Panc1 (cell line): ENCODE data around the gene HINT2. TPM values are rescaled to one million over a fixed set of nuclear protein-coding genes. Genes with fewer than 3 reads are reported as not detected.

ENCODE experiments used
- ATAC-seq: fragments of 200-7000 bp; cut with Tn5 transposase; 2 replicates; pipeline ENCODE4 v1.9.1; 2020; ENCODE audit warnings: mild to moderate bottlenecking, moderate library complexity
- BruUV-seq: library from RNA; stranded (reverse); fragments of 400-500 nt; replicated peaks from 2 replicates; lab custom pipeline; 2021; lab: Mats Ljungman, UMichigan
- CTCF ChIA-PET: fragments of 300-600 bp; sonication (Branson Sonifier 250); formaldehyde crosslinking; loops from one replicate; lab custom pipeline; 2022; ENCODE audit warnings: antibody characterized with exemption; lab: Charles Lee
- POLR2A ChIA-PET: fragments of 300-600 bp; sonication (Branson Sonifier 250); formaldehyde crosslinking; loops from one replicate; lab custom pipeline; 2022; ENCODE audit warnings: antibody characterized with exemption; lab: Charles Lee
- DNase-seq: peaks from one replicate; pipeline ENCODE4 v3.0.0-alpha.2; 2010; ENCODE audit warnings: low read depth, low spot score
- H3K27ac ChIP-seq: 2 replicates; pipeline ENCODE4 v1.5.1; 2011; ENCODE audit warnings: mild to moderate bottlenecking, low read length, inconsistent platforms
- H3K27me3 ChIP-seq: fragments of 200-500 bp; sonication (Bioruptor generic); 2 replicates; pipeline ENCODE4 v1.6.0; 2014; ENCODE audit warnings: low read length, inconsistent platforms; ENCODE audit not compliant: control insufficient read depth, insufficient read depth
- H3K36me3 ChIP-seq: fragments of 200-500 bp; sonication (Bioruptor generic); 2 replicates; pipeline ENCODE4 v1.5.1; 2014; ENCODE audit warnings: inconsistent platforms, mild to moderate bottlenecking, low read length, moderate library complexity; ENCODE audit not compliant: control insufficient read depth, insufficient read depth
- H3K4me1 ChIP-seq: 2 replicates; pipeline ENCODE4 v1.5.1; 2011; ENCODE audit warnings: inconsistent platforms, mild to moderate bottlenecking, low read length, moderate library complexity; ENCODE audit not compliant: control insufficient read depth, insufficient read depth
- H3K4me3 ChIP-seq, 2 experiments: 2 replicates each; pipeline ENCODE4 v1.5.1; 2011 to 2012; ENCODE audit warnings: low read depth in 2 of 2, low read length in 2 of 2, mild to moderate bottlenecking in 2 of 2, inconsistent platforms in 1 of 2, moderate library complexity in 1 of 2
- H3K9me3 ChIP-seq: fragments of 200-500 bp; sonication (Bioruptor generic); 2 replicates; pipeline ENCODE4 v1.5.1; 2014; ENCODE audit warnings: low read depth, mild to moderate bottlenecking, inconsistent platforms, low read length, moderate library complexity; ENCODE audit not compliant: control insufficient read depth, insufficient read depth
- POLR2AphosphoS5 ChIP-seq: IDR thresholded peaks from 2 replicates; pipeline ENCODE4 v1.6.1; 2012; ENCODE audit warnings: mild to moderate bottlenecking, low read depth, low read length, moderate library complexity
- SIN3A ChIP-seq: IDR thresholded peaks from 2 replicates; pipeline ENCODE4 v1.6.1; 2012; ENCODE audit warnings: low read depth, mild to moderate bottlenecking, low read length, moderate library complexity, borderline replicate concordance; ENCODE audit not compliant: insufficient read depth
- TCF7L2 ChIP-seq: IDR thresholded peaks from 2 replicates; pipeline ENCODE4 v1.6.1; 2011; ENCODE audit warnings: mild to moderate bottlenecking, low read depth, low read length, inconsistent platforms
- in situ Hi-C: cut with HindIII; loops from 2 replicates; pipeline ENCODE4 v1.10.0; 2016; ENCODE audit warnings: low sequenced_read_pairs, low pct_unique_long_range_greater_than_20kb
- intact Hi-C: fragments of 100-400 bp; cut with micrococcal nuclease; formaldehyde crosslinking; loops from one replicate; pipeline ENCODE4 v1.10.0; 2022; ENCODE audit not compliant: unreplicated experiment
- total RNA-seq: library from RNA; stranded (reverse); gene quantifications from one replicate; pipeline ENCODE4 v1.2.1, GENCODE V29; 2021; ENCODE audit not compliant: unreplicated experiment
- TF ChIP-seq, protein P1 (sequence below), 2 experiments: IDR thresholded peaks; 2 replicates each; pipeline ENCODE4 v1.6.1; 2011 to 2012; ENCODE audit warnings: low read depth in 2 of 2, control low read depth in 1 of 2, low read length in 1 of 2, mild to moderate bottlenecking in 1 of 2, moderate library complexity in 1 of 2; ENCODE audit not compliant: insufficient read depth in 1 of 2
- TF ChIP-seq, protein P2 (sequence below): fragments of 450-650 bp; IDR thresholded peaks from 2 replicates; pipeline ENCODE4 v1.5.1; 2017; ENCODE audit warnings: mild to moderate bottlenecking

HINT2 gene
- total RNA-seq, 1 experiment from 2014 or later = 75.6 TPM

DNA sequence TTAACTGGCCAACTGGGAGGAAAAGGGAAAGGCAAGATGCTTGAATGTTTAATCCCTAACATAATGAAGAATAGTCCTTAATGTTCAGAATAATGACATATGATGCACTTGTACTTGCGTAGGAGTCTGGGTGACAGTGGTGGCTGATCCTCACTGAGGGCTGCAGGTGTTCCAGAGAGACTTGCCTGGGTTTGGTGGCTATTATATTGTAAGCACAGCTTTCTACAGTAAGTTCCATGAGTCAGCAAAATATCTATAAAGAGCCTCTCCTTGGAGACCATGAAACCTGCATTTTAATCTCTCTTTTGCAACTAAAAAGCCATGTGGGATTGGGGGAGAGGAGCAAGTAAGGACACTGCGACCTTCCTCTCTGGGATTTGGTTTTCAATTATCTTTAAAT lies 25.3 kb downstream of the HINT2 start:
- DNase-seq (no peak), ATAC-seq (no peak)
- intact Hi-C loops (no loop called here), in situ Hi-C loops (no loop called here)
- no TSS peak for BruUV-seq
- Histone ChIP-seq H3K4me3 (no peak overlapping the region), H3K27me3 (no peaks in the 10 kb centered on the region), H3K4me1 (no peaks in the 10 kb centered on the region), H3K27ac (no peak overlapping the region), H3K9me3 (no peaks in the 10 kb centered on the region), H3K36me3 (no peaks in the 10 kb centered on the region)
- ChIA-PET CTCF (interaction anchor here (0.6 to 1.6 kb wide), 9 partner anchors 11 to 142 kb away, joined by 3 to 18 read pairs (median 6); partner anchors contain the start of gene SPAG8), POLR2A (no interaction called here)
- TF ChIP-seq TCF7L2 = no peak
- TF ChIP-seq, protein P1, sequence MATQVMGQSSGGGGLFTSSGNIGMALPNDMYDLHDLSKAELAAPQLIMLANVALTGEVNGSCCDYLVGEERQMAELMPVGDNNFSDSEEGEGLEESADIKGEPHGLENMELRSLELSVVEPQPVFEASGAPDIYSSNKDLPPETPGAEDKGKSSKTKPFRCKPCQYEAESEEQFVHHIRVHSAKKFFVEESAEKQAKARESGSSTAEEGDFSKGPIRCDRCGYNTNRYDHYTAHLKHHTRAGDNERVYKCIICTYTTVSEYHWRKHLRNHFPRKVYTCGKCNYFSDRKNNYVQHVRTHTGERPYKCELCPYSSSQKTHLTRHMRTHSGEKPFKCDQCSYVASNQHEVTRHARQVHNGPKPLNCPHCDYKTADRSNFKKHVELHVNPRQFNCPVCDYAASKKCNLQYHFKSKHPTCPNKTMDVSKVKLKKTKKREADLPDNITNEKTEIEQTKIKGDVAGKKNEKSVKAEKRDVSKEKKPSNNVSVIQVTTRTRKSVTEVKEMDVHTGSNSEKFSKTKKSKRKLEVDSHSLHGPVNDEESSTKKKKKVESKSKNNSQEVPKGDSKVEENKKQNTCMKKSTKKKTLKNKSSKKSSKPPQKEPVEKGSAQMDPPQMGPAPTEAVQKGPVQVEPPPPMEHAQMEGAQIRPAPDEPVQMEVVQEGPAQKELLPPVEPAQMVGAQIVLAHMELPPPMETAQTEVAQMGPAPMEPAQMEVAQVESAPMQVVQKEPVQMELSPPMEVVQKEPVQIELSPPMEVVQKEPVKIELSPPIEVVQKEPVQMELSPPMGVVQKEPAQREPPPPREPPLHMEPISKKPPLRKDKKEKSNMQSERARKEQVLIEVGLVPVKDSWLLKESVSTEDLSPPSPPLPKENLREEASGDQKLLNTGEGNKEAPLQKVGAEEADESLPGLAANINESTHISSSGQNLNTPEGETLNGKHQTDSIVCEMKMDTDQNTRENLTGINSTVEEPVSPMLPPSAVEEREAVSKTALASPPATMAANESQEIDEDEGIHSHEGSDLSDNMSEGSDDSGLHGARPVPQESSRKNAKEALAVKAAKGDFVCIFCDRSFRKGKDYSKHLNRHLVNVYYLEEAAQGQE (IDR thresholded peaks at IDR 0.05; ENCODE audit: insufficient read depth in 1 of 2, low read depth in 2 of 2, low read length in 1 of 2) = no peak
- TF ChIP-seq, protein P2, sequence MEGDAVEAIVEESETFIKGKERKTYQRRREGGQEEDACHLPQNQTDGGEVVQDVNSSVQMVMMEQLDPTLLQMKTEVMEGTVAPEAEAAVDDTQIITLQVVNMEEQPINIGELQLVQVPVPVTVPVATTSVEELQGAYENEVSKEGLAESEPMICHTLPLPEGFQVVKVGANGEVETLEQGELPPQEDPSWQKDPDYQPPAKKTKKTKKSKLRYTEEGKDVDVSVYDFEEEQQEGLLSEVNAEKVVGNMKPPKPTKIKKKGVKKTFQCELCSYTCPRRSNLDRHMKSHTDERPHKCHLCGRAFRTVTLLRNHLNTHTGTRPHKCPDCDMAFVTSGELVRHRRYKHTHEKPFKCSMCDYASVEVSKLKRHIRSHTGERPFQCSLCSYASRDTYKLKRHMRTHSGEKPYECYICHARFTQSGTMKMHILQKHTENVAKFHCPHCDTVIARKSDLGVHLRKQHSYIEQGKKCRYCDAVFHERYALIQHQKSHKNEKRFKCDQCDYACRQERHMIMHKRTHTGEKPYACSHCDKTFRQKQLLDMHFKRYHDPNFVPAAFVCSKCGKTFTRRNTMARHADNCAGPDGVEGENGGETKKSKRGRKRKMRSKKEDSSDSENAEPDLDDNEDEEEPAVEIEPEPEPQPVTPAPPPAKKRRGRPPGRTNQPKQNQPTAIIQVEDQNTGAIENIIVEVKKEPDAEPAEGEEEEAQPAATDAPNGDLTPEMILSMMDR = no peak
- TF ChIP-seq SIN3A = no peak
- no peak for TF ChIP-seq POLR2AphosphoS5

DNA sequence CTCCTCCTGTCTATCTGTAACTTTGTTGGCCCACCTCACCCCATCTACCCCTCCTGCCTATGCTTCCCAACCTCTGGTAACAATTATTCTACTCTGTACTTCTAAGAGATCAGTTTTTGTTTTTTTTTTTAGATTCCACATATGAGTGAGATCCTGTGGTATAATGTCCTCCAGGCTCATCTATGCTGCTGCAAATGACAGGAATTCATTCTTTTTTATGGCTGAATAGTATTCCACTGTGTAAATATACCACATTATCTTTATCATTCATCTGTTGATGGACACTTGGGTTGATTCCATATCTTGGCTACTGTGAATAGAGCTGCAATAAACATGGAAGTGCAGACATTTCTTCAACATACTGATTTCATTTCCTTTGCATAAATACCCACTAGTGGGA lies 31.4 kb downstream of the HINT2 start:
- Histone ChIP-seq H3K9me3 (no peaks in the 10 kb centered on the region), H3K27ac (no peak overlapping the region), H3K36me3 (no peaks in the 10 kb centered on the region), H3K4me3 (no peak overlapping the region), H3K4me1 (no peaks in the 10 kb centered on the region), H3K27me3 (no peaks in the 10 kb centered on the region)
- intact Hi-C loops = no loop called here
- ATAC-seq (no peak), DNase-seq (no peak)
- TF ChIP-seq, protein P2 = no peak
- no peak for TF ChIP-seq SIN3A
- no peak for TF ChIP-seq POLR2AphosphoS5
- no peak for TF ChIP-seq TCF7L2
- TF ChIP-seq, protein P1 (IDR thresholded peaks at IDR 0.05; ENCODE audit: insufficient read depth in 1 of 2, low read depth in 2 of 2, low read length in 1 of 2) = no peak
- BruUV-seq = no TSS peak
- ChIA-PET POLR2A (no interaction called here), CTCF (no interaction called here)
- in situ Hi-C loops = no loop called here
